Measurements from ENCODE around the gene NRXN3. TPM values are rescaled to one million over a fixed set of nuclear protein-coding genes. Genes with fewer than 3 reads are reported as not detected.

Gene NRXN3
- total and polyA plus RNA-seq, 4 donors, result 1.4 to 8.3 (median 4.4) TPM

DNA sequence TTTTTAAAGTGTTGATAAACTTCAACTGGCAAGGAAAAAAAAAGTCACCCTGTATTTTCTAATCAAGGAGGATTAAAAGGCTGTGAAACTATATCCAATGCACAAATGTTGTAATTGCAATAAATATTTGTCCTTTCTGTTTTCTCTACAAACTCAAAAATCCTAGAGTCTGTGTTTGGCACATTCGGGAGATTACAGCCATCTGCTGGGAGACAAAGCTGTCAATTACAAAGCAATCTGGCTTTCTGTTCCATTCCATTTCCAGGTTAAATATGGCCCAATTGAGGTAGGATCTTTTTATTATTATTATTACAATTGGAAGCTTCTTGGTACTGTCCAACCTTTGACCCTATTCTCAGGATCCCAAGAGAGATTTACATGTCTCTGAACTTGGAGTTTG lies 1745.2 kb downstream of the NRXN3 start:
- Histone ChIP-seq H3K9ac (ENCODE audit: insufficient read depth in 1 of 2, low read length in 2 of 2) (no peak overlapping the region), H3K27ac (ENCODE audit: low read depth in 1 of 2, low read length in 1 of 2) (no peak overlapping the region), H3K4me3 (no peak overlapping the region), H3K36me3 (ENCODE audit: control insufficient read depth in 4 of 4, insufficient read depth in 4 of 4, low read length in 4 of 4) (no peaks in the 10 kb centered on the region), H3K4me1 (ENCODE audit: control insufficient read depth in 5 of 5, insufficient read depth in 5 of 5, low read length in 5 of 5) (no peaks in the 10 kb centered on the region), H3K9me3 (ENCODE audit: control insufficient read depth in 4 of 4, insufficient read depth in 3 of 4, low read length in 3 of 4) (no peaks in the 10 kb centered on the region), H3K27me3 (ENCODE audit: control insufficient read depth in 3 of 3, insufficient read depth in 3 of 3, low read length in 2 of 3) (no peaks in the 10 kb centered on the region)
- TF ChIP-seq, protein P1, sequence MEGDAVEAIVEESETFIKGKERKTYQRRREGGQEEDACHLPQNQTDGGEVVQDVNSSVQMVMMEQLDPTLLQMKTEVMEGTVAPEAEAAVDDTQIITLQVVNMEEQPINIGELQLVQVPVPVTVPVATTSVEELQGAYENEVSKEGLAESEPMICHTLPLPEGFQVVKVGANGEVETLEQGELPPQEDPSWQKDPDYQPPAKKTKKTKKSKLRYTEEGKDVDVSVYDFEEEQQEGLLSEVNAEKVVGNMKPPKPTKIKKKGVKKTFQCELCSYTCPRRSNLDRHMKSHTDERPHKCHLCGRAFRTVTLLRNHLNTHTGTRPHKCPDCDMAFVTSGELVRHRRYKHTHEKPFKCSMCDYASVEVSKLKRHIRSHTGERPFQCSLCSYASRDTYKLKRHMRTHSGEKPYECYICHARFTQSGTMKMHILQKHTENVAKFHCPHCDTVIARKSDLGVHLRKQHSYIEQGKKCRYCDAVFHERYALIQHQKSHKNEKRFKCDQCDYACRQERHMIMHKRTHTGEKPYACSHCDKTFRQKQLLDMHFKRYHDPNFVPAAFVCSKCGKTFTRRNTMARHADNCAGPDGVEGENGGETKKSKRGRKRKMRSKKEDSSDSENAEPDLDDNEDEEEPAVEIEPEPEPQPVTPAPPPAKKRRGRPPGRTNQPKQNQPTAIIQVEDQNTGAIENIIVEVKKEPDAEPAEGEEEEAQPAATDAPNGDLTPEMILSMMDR (IDR thresholded peaks at IDR 0.05; ENCODE audit: control extremely low read depth, extremely low read depth), result no peak
- WGBS, 2 donors, result 63 to 65% methylated on average over 1 of the region's 1 CpG
- ATAC-seq (ENCODE audit: insufficient read depth, low FRiP score), result no peak
- no peak for DNase-seq

DNA sequence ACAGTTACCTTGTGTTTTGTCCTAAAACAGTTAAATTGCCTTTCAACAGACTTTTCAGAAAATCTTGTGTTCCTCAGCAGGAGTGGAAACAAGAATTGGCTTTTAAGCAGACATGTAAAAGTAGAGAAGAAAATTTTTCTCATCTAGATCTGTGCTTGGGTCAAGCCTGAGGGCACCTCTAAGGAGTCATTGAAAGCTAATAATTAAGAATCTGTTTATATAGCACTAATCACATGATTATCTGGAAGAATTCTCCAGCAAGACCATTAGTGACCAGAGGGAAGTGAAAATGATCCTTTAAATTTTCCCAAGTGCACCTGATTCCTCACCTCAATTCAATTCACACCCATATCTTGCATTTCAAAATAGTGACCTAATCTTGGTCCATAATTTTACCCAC lies 1746.1 kb downstream of the NRXN3 start:
- H3K9ac ChIP-seq (ENCODE audit: insufficient read depth in 1 of 2, low read length in 2 of 2), result no peak overlapping the region
- DNase-seq (no peak), ATAC-seq (ENCODE audit: insufficient read depth, low FRiP score) (no peak)
- no peak overlapping the region for H3K4me3 ChIP-seq
- H3K9me3 ChIP-seq (ENCODE audit: control insufficient read depth in 4 of 4, insufficient read depth in 3 of 4, low read length in 3 of 4), result no peaks in the 10 kb centered on the region
- TF ChIP-seq, protein P1 (IDR thresholded peaks at IDR 0.05; ENCODE audit: control extremely low read depth, extremely low read depth), result no peak
- H3K36me3 ChIP-seq (ENCODE audit: control insufficient read depth in 4 of 4, insufficient read depth in 4 of 4, low read length in 4 of 4), result no peaks in the 10 kb centered on the region
- no peak overlapping the region for H3K27ac ChIP-seq (ENCODE audit: low read depth in 1 of 2, low read length in 1 of 2)
- no peaks in the 10 kb centered on the region for H3K4me1 ChIP-seq (ENCODE audit: control insufficient read depth in 5 of 5, insufficient read depth in 5 of 5, low read length in 5 of 5)
- H3K27me3 ChIP-seq (ENCODE audit: control insufficient read depth in 3 of 3, insufficient read depth in 3 of 3, low read length in 2 of 3), result no peaks in the 10 kb centered on the region

GRCh38 chr14:79916892-79917291 lies 1746.7 kb downstream of the NRXN3 start:
- Histone ChIP-seq H3K9ac (ENCODE audit: insufficient read depth in 1 of 2, low read length in 2 of 2) (no peak overlapping the region), H3K27ac (ENCODE audit: low read depth in 1 of 2, low read length in 1 of 2) (no peak overlapping the region)
- TF ChIP-seq, protein P1 (IDR thresholded peaks at IDR 0.05; ENCODE audit: control extremely low read depth, extremely low read depth), result no peak

More at GRCh38 chr14:79916892-79917291, 1746.7 kb downstream of the NRXN3 start:
- Histone ChIP-seq H3K27me3 (ENCODE audit: control insufficient read depth in 3 of 3, insufficient read depth in 3 of 3, low read length in 2 of 3) (no peaks in the 10 kb centered on the region), H3K36me3 (ENCODE audit: control insufficient read depth in 4 of 4, insufficient read depth in 4 of 4, low read length in 4 of 4) (no peaks in the 10 kb centered on the region), H3K4me3 (no peak overlapping the region), H3K9me3 (ENCODE audit: control insufficient read depth in 4 of 4, insufficient read depth in 3 of 4, low read length in 3 of 4) (no peaks in the 10 kb centered on the region), H3K4me1 (ENCODE audit: control insufficient read depth in 5 of 5, insufficient read depth in 5 of 5, low read length in 5 of 5) (no peaks in the 10 kb centered on the region)
- ATAC-seq (ENCODE audit: insufficient read depth, low FRiP score), result no peak
- no peak for DNase-seq
- WGBS, 2 donors, result 81 to 82% methylated on average over 1 of the region's 1 CpG

Small RNA genes within 50 kb of the gene (small RNA-seq; reads per million reads assigned to genes)
- 0.12 reads per million for gene RNA5SP388 (ENCODE audit: low replicate concordance)

All from lung (tissue), 13 donors.